IMR-90 (cell line): ENCODE data around the gene C3orf18. TPM values are rescaled to one million over a fixed set of nuclear protein-coding genes. Genes with fewer than 3 reads are reported as not detected.

Experiments
- ATAC-seq: fragments of 200-7000 bp; cut with Tn5 transposase; 2 replicates; pipeline ENCODE4 v1.9.1; 2020; ENCODE audit warnings: low read depth, mild to moderate bottlenecking, moderate library complexity
- BruUV-seq: library from RNA; stranded (reverse); fragments of 400-500 nt; replicated peaks from 2 replicates; lab custom pipeline; 2021; lab: Mats Ljungman, UMichigan
- CTCF ChIA-PET: fragments of 300-600 bp; formaldehyde crosslinking; extraction: SDS; loops from one replicate; lab custom pipeline; 2021; ENCODE audit warnings: antibody characterized with exemption; lab: Yijun Ruan, JAX
- POLR2A ChIA-PET: fragments of 300-600 bp; sonication (Branson Sonifier 250); formaldehyde crosslinking; loops from one replicate; lab custom pipeline; 2022; ENCODE audit warnings: antibody characterized with exemption; ENCODE audit not compliant: unreplicated experiment; lab: Charles Lee
- DNase-seq: peaks from one replicate; pipeline ENCODE4 v3.0.0; 2013
- H2AFZ ChIP-seq: replicated peaks from 2 replicates; pipeline ENCODE3; 2013; ENCODE audit warnings: low read length, mild to moderate bottlenecking; ENCODE audit not compliant: poor library complexity
- H2AK5ac ChIP-seq: 2 replicates; pipeline ENCODE4 v1.6.1; 2013; ENCODE audit warnings: low read depth, low read length, inconsistent platforms
- H2AK9ac ChIP-seq: replicated peaks from 2 replicates; pipeline ENCODE3; 2013; ENCODE audit warnings: mild to moderate bottlenecking, low read depth, low read length, moderate library complexity; ENCODE audit not compliant: poor library complexity
- H2BK120ac ChIP-seq: 2 replicates; pipeline ENCODE4 v1.6.1; 2013; ENCODE audit warnings: low read depth, low read length, inconsistent platforms
- H2BK15ac ChIP-seq: 3 replicates; pipeline ENCODE4 v1.6.1; 2013; ENCODE audit warnings: low read depth, low read length, inconsistent platforms
- H2BK20ac ChIP-seq: 2 replicates; pipeline ENCODE4 v1.6.1; 2013; ENCODE audit warnings: low read depth, mild to moderate bottlenecking, inconsistent platforms, low read length, moderate library complexity
- H2BK5ac ChIP-seq: 2 replicates; pipeline ENCODE4 v1.6.1; 2013; ENCODE audit warnings: mild to moderate bottlenecking, low read depth, low read length, inconsistent platforms; ENCODE audit not compliant: poor library complexity, severe bottlenecking
- H3K14ac ChIP-seq: replicated peaks from 2 replicates; pipeline ENCODE4 v1.6.1; 2013; ENCODE audit warnings: low read depth, low read length, inconsistent platforms
- H3K18ac ChIP-seq: 2 replicates; pipeline ENCODE4 v1.6.1; 2013; ENCODE audit warnings: low read depth, low read length, control low read depth
- H3K23ac ChIP-seq: 2 replicates; pipeline ENCODE4 v1.6.1; 2013; ENCODE audit warnings: low read depth, low read length, inconsistent platforms
- H3K27ac ChIP-seq: 2 replicates; pipeline ENCODE4 v1.5.1; 2013; ENCODE audit warnings: mild to moderate bottlenecking, control low read depth, low read length; ENCODE audit not compliant: insufficient read depth
- H3K27me3 ChIP-seq: 2 replicates; pipeline ENCODE4 v1.6.1; 2013; ENCODE audit warnings: low read length; ENCODE audit not compliant: control insufficient read depth, insufficient read depth
- H3K36me3 ChIP-seq: 2 replicates; pipeline ENCODE4 v1.6.1; 2013; ENCODE audit warnings: low read length, mixed read lengths; ENCODE audit not compliant: control insufficient read depth, insufficient read depth
- H3K4ac ChIP-seq: 2 replicates; pipeline ENCODE4 v1.6.1; 2013; ENCODE audit warnings: low read depth, low read length, inconsistent platforms
- H3K4me1 ChIP-seq: 2 replicates; pipeline ENCODE4 v1.6.1; 2013; ENCODE audit warnings: low read length, mixed read lengths; ENCODE audit not compliant: control insufficient read depth, insufficient read depth
- H3K4me2 ChIP-seq: 2 replicates; pipeline ENCODE4 v1.6.1; 2013; ENCODE audit warnings: low read depth, mild to moderate bottlenecking, control low read depth, low read length, moderate library complexity
- H3K4me3 ChIP-seq: 2 replicates; pipeline ENCODE4 v1.5.1; 2013; ENCODE audit warnings: low read depth, mild to moderate bottlenecking, control low read depth, low read length, moderate library complexity; ENCODE audit not compliant: insufficient read depth
- H3K56ac ChIP-seq: 2 replicates; pipeline ENCODE4 v1.6.1; 2013; ENCODE audit warnings: low read length, inconsistent platforms; ENCODE audit not compliant: insufficient read depth; ENCODE audit errors: extremely low read depth
- H3K79me1 ChIP-seq, 2 experiments: 2 replicates each; pipeline ENCODE4 v1.6.1; 2013; ENCODE audit warnings: low read length in 2 of 2, inconsistent platforms in 1 of 2, low read depth in 1 of 2
- H3K9ac ChIP-seq: 2 replicates; pipeline ENCODE4 v1.6.1; 2013; ENCODE audit warnings: low read depth, low read length, control low read depth
- H3K9me1 ChIP-seq: 2 replicates; pipeline ENCODE4 v1.6.1; 2013; ENCODE audit warnings: low read length, inconsistent platforms; ENCODE audit not compliant: insufficient read depth
- H3K9me3 ChIP-seq: 2 replicates; pipeline ENCODE4 v1.6.1; 2013; ENCODE audit warnings: low read length; ENCODE audit not compliant: control insufficient read depth, insufficient read depth
- H4K20me1 ChIP-seq: 2 replicates; pipeline ENCODE4 v1.6.1; 2013; ENCODE audit warnings: low read length, inconsistent platforms; ENCODE audit not compliant: insufficient read depth
- H4K5ac ChIP-seq: 2 replicates; pipeline ENCODE4 v1.6.1; 2013; ENCODE audit warnings: mild to moderate bottlenecking, low read depth, low read length, control low read depth
- H4K8ac ChIP-seq, 2 experiments: 2 replicates each; pipeline ENCODE4 v1.6.1; 2013; ENCODE audit warnings: low read depth in 2 of 2, low read length in 2 of 2, control low read depth in 1 of 2, inconsistent platforms in 1 of 2
- H4K91ac ChIP-seq: 2 replicates; pipeline ENCODE4 v1.6.1; 2013; ENCODE audit warnings: low read depth, low read length, inconsistent platforms; ENCODE audit not compliant: insufficient read depth
- BHLHE40 ChIP-seq: fragments of 150-350 bp; IDR thresholded peaks from 2 replicates; pipeline ENCODE4 v1.6.1; 2016; ENCODE audit warnings: mild to moderate bottlenecking, low read depth, low read length
- CEBPB ChIP-seq: IDR thresholded peaks from 2 replicates; pipeline ENCODE4 v1.6.1; 2012; ENCODE audit warnings: low read depth, low read length, improper control_type of control experiment
- CTCF ChIP-seq: conservative IDR thresholded peaks from 2 replicates; pipeline ENCODE4 v1.5.1; 2012; ENCODE audit warnings: mild to moderate bottlenecking, low read depth, low read length, improper control_type of control experiment
- MAFK ChIP-seq: IDR thresholded peaks from 2 replicates; pipeline ENCODE4 v1.6.1; 2012; ENCODE audit warnings: low read depth, low read length, improper control_type of control experiment
- MAZ ChIP-seq: IDR thresholded peaks from 2 replicates; pipeline ENCODE4 v1.6.1; 2012; ENCODE audit warnings: low read depth, mild to moderate bottlenecking, low read length, improper control_type of control experiment, moderate library complexity, borderline replicate concordance
- NFE2L2 ChIP-seq: fragments of 150-350 bp; IDR thresholded peaks from 2 replicates; pipeline ENCODE4 v1.6.1; 2016; ENCODE audit warnings: low read depth, mild to moderate bottlenecking, low read length
- POLR2A ChIP-seq: IDR thresholded peaks from 2 replicates; pipeline ENCODE4 v1.6.1; 2012; ENCODE audit warnings: mild to moderate bottlenecking, low read depth, low read length
- RAD21 ChIP-seq: IDR thresholded peaks from 2 replicates; pipeline ENCODE4 v1.6.1; 2012; ENCODE audit warnings: low read length, improper control_type of control experiment
- RCOR1 ChIP-seq: IDR thresholded peaks from 2 replicates; pipeline ENCODE4 v1.6.1; 2012; ENCODE audit warnings: mild to moderate bottlenecking, low read length, improper control_type of control experiment; ENCODE audit not compliant: insufficient replicate concordance
- RFX5 ChIP-seq: IDR thresholded peaks from 2 replicates; pipeline ENCODE4 v1.8.0; 2012; ENCODE audit warnings: low read depth, mild to moderate bottlenecking, low read length, moderate library complexity
- SMC3 ChIP-seq: fragments of 150-350 bp; IDR thresholded peaks from 2 replicates; pipeline ENCODE4 v1.6.1; 2016; ENCODE audit warnings: low read depth, mild to moderate bottlenecking, antibody characterized with exemption, low read length, moderate library complexity
- USF2 ChIP-seq: fragments of 150-350 bp; IDR thresholded peaks from 2 replicates; pipeline ENCODE4 v1.6.1; 2017; ENCODE audit warnings: mild to moderate bottlenecking, antibody characterized with exemption, low read length, low read depth
- WGBS, 2 experiments: methylation state at CpG; one replicate each; pipeline versions ENCODE4 v1.1.5 to v1.1.7; 2013; ENCODE audit warnings: missing lambda C conversion rate in 2 of 2; ENCODE audit not compliant: insufficient read length in 1 of 2; ENCODE audit errors: extremely low coverage in 2 of 2; 5-methylcytosine and 5-hydroxymethylcytosine counted together
- dilution Hi-C: fragments of 300-500 bp; cut with HindIII; formaldehyde crosslinking; loops from one replicate; pipeline ENCODE4 v1.14.3; 2018; ENCODE audit warnings: low sequenced_read_pairs; ENCODE audit not compliant: unreplicated experiment
- in situ Hi-C: fragments of 300-500 bp; cut with MboI; formaldehyde crosslinking; loops from 3 replicates; pipeline ENCODE4 v1.14.3; 2019; ENCODE audit warnings: low sequenced_read_pairs, inconsistent platforms, mixed read lengths
- intact Hi-C: fragments of 100-400 bp; cut with micrococcal nuclease; formaldehyde crosslinking; loops from 2 replicates; pipeline ENCODE4 v1.10.0; 2022
- polyA plus RNA-seq, 3 experiments: library from polyadenylated mRNA; depleted of rRNA; stranded (reverse); fragments of >200 nt; gene quantifications; 2 replicates each; pipeline ENCODE4 v1.2.3, GENCODE V29; 2012; ENCODE audit warnings: low replicate concordance in 1 of 3
- total RNA-seq: library from RNA; depleted of rRNA; stranded (reverse); fragments of >200 nt; gene quantifications from 2 replicates; pipeline ENCODE4 v1.2.3, GENCODE V29; 2012
- TF ChIP-seq, protein P1 (sequence below): fragments of 150-350 bp; IDR thresholded peaks from 2 replicates; pipeline ENCODE4 v1.6.1; 2016; ENCODE audit warnings: low read depth, mild to moderate bottlenecking, low read length, moderate library complexity, borderline replicate concordance

The C3orf18 gene
- total and polyA plus RNA-seq, 2 of the 4 experiments (the other 2 are of a cell fraction), result 6.8 to 10.6 TPM

DNA sequence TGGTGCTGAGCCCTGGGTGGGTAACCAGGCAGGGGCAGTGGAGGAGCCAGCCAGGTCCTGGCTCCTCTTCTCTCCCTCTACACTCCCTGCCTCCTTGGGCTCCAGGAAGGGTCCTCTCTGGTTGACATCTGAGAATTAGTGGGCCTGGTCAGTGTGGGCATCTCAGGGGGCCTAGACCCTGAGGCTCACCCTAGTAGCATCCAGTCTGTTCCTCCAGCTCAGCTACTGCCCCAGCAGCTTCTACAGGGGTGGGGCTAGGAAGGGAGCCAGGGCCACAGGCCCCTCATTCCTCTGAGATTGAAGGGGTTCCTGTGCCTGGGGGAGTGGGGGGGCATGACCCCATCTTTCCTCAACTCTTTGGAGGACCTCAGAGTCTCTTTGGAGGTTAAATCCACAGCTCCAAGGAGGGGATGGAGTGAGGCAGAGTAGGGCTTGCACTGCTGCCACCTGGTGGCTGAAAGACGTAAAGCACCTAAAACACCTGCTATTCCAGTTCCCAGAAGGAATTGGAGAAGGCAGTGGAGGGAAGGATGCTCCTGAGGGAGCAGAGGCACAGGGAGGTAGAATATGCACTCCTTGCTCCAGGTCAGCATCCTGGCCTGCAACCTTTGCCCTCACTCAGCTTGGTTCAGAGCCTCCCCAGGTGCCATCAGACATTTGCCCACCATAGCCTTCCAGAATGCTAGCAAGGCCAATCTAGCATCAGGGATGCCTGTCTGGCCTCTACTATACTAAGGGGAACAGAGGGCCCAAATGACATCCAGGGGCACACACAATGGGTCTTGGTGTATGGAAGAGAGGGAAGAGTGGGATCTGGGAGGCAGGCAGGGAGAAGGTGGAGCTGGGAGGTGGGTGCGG, 25.1 kb downstream of the C3orf18 start:
- no peak overlapping the region for H2BK15ac ChIP-seq
- H4K91ac ChIP-seq, result no peak overlapping the region
- H3K79me1 ChIP-seq, result no peaks in the 10 kb centered on the region
- no peaks in the 10 kb centered on the region for H3K9me3 ChIP-seq
- no TSS peak for BruUV-seq
- H3K56ac ChIP-seq, result no peak overlapping the region
- H3K4ac ChIP-seq, result no peak overlapping the region
- H2BK120ac ChIP-seq, result no peak overlapping the region
- intact Hi-C loops (loop anchor here (1.0 to 5.0 kb wide), 3 partner anchors 106 to 315 kb away; no protein-coding TSS in a partner anchor), dilution Hi-C loops (no loop called here), in situ Hi-C loops (loop anchor here (10.0 kb wide), 1 partner anchor 108 kb away; no protein-coding TSS in a partner anchor)
- no peak overlapping the region for H2AK9ac ChIP-seq
- H3K23ac ChIP-seq, result no peak overlapping the region
- H3K14ac ChIP-seq, result no peak overlapping the region
- TF ChIP-seq MAZ (no peak), RFX5 (no peak), CEBPB (no peak), POLR2A (no peak), RAD21 (peak; percentile 80), RCOR1 (no peak), CTCF (peak; percentile 81), MAFK (no peak), BHLHE40 (no peak), USF2 (no peak), SMC3 (peak; percentile 83), NFE2L2 (no peak)
- TF ChIP-seq, protein P1, sequence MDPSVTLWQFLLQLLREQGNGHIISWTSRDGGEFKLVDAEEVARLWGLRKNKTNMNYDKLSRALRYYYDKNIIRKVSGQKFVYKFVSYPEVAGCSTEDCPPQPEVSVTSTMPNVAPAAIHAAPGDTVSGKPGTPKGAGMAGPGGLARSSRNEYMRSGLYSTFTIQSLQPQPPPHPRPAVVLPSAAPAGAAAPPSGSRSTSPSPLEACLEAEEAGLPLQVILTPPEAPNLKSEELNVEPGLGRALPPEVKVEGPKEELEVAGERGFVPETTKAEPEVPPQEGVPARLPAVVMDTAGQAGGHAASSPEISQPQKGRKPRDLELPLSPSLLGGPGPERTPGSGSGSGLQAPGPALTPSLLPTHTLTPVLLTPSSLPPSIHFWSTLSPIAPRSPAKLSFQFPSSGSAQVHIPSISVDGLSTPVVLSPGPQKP, result no peak
- H4K20me1 ChIP-seq, result no peaks in the 10 kb centered on the region
- H4K5ac ChIP-seq, result no peak overlapping the region
- H3K4me3 ChIP-seq, result no peak overlapping the region
- no peak overlapping the region for H3K27ac ChIP-seq
- H3K27me3 ChIP-seq, result peaks cover 40% of the 10 kb centered on the region
- no CpG with 5 or more reads among the region's 2 CpGs for WGBS, 2 experiments
- no peak overlapping the region for H3K4me2 ChIP-seq
- POLR2A ChIA-PET, result no interaction called here
- H3K4me1 ChIP-seq, result no peaks in the 10 kb centered on the region
- H3K9ac ChIP-seq, result no peak overlapping the region
- no peak overlapping the region for H2BK20ac ChIP-seq
- no peak overlapping the region for H2AK5ac ChIP-seq
- no peak overlapping the region for H2BK5ac ChIP-seq
- no peak overlapping the region for H3K18ac ChIP-seq
- H2AFZ ChIP-seq, result no peak overlapping the region
- ATAC-seq, result peak; percentile 91
- CTCF ChIA-PET, result interaction anchor here (0.6 to 1.3 kb wide), 9 partner anchors 45 to 546 kb away, joined by 3 to 7 read pairs (median 3); partner anchors contain the start of genes CYB561D2 and NPRL2
- no peaks in the 10 kb centered on the region for H3K9me1 ChIP-seq
- DNase-seq, result peak; percentile 52
- H4K8ac ChIP-seq, result no peak overlapping the region
- no peaks in the 10 kb centered on the region for H3K36me3 ChIP-seq
